SK-N-MC (cell line): Measurements from ENCODE around the gene FALEC.

Source experiments
- EZH2 ChIP-seq: fragments of 200-600 bp; sonication (generic); IDR thresholded peaks from one replicate; pipeline ENCODE4 v1.6.1; 2017; ENCODE audit warnings: antibody characterized with exemption
- POLR2AphosphoS5 ChIP-seq: IDR thresholded peaks from 2 replicates; pipeline ENCODE4 v1.6.1; 2012; ENCODE audit warnings: mild to moderate bottlenecking, low read depth, low read length, borderline replicate concordance

GRCh38 chr1:150560011-150560438 is 44.5 kb downstream of the FALEC start:
- TF ChIP-seq EZH2 (no peak), POLR2AphosphoS5 (no peak)
